NCI-H510A (cell line): ENCODE data around the gene CREBRF.
"Not testable (repeated sequence)": the region's sequence is repeated elsewhere in the genome, so short reads cannot be mapped to it uniquely, and the experiment has no call there.

Source experiments
- DNase-seq: peaks from one replicate; lab custom pipeline; 2025; lab: John Stamatoyannopoulos, UW

The CREBRF gene

DNA sequence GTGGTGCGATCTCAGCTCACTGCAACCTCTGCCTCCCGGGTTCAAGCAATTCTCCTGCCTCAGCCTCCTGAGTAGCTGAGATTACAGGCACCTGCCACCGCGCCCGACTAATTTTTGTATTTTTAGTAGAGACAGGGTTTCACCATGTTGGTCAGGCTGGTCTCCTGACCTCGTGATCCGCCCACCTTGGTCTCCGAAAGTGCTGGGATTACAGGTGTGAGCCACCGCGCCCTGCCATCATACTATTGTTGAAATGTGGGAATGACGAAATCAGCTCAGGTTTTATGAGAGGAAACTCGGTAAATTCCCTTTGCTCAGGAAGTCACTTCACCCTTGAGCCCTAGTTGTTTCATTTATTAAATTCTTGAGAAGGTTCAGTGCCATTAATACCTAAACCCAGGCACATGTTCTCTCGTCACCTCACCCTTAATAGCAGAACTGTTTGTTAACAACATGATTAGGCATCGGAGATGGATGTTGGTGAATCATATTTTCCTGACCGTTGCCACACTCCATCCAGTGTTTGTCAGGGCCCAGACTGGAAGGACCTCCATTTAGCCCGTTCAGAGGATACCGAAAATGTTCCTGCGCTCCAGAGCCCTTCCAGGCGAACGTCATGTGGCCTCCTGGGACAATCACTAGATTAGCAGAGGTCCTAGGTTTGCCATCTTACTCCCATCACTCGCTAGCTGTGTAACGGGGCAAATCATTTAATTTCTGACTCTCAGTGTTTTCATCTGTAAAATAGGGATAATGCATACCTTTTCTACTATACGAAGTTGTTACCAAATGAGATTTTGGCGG is 20.0 kb upstream of the CREBRF start:
- DNase-seq, result no peak

DNA sequence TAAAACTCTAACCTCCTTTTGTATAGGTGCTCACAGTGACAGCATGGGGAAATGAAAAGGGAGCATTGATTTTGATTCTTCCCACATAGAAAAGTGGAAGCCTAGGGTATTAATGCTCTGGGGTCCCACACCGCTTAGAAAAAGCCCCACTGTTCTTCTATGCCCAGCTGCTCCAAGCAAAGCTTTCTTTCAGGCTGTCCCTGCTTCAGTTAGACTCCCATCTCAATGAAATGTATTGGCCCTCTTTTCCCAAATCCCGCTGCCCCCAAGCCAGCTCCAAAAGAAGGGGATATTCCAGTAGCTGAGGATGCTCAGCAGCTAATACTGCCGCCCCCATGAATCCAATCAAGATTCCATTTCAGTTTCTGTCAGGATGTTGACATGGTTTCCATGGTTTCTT is 17.0 kb upstream of the CREBRF start:
- no peak for DNase-seq

DNA sequence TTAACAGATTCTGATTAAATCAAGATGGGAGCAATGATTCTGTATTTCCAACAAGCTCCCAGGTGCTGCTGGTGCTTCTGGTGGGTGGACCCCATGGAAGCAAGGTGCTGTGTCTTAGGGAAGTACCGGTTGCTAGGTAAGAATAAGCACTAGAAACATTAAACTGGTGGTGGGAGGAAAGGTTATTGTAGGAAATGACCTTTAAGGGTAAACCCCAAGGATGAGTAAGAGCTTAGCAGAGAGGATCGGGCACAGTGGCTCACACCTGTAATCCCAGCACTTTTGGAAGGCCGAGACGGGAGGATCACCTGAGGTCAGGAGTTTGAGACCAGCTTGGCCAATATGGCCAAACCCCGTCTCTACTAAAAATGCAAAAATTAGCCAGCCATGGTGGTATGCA is 16.2 kb upstream of the CREBRF start:
- DNase-seq, result no peak

DNA sequence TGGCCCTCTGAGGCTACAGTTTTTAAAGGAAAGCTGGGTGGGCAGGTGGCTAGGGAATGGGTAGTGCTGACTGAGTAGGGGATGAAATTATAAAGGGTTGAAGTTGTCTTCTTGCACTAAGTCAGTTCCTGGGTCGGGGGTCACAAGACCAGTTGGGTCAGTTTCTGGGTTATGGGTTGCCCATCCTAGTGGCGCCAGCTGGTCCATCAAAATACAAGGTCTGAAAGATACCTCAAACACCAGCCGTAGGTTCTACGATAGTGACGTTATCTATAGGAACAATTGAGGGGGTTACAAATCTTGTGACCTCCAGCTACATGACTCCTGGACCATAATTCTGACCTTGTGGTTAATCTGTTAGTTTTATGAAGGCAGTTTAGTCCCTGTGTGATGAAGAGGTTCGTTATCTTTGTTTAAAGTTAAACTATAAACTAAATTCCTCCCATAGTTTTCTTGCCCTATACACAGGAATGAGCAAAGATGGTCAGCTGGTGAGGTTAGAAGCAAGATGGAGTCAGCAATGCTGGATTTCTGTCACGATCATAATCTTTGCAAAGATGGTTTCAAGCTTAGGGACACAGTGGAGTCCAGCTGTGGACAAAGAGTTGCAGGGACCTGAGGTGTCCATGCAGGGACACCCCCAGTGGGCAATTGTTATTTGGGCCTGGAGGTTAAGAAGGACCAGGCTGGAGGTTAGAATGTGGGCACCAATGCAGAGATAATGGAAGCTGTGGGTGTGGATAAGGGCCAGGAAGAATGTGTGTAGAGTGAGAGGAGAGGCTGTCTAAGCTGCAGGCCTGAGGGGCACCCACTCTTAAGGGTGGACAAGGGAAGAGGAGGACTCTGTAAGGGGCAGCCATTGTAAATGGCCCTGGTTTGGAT is 14.0 kb upstream of the CREBRF start:
- no peak for DNase-seq

DNA sequence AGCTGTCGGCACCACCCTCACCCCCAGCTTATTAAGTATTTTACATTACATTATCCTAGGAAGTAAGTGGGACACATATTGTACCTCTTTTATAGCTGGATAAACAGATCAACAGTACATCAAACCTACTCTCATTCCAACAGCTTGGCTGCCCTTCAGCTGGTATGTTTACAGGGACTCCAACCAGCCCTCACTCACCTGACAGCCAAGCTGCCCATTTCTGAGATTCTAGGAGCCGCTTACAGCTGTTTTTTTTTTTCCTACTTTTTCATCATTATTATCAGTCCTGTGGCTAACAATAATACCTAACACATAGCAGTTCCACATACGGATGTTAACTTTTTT is 13.4 kb upstream of the CREBRF start:
- no peak for DNase-seq

DNA sequence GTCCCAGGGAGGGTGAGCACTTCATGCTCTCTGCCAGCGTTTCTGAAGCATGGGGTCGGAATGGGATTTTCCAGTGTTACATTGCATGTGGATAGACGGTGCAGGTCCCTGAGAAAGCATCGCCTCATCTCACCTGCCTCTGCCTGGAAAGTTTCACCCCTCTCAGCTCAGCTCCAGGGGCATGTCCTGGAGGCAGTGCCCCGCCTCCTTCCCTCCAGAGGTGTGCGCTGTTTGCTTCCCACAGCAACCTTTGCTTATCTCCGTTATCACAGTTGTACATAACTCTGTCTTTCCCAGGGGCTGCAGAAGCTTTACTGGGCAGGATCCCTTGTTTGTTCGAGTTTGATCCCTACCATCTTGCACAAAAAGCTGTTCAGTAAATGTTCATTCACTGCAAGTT is 10.7 kb upstream of the CREBRF start:
- DNase-seq, result no peak

DNA sequence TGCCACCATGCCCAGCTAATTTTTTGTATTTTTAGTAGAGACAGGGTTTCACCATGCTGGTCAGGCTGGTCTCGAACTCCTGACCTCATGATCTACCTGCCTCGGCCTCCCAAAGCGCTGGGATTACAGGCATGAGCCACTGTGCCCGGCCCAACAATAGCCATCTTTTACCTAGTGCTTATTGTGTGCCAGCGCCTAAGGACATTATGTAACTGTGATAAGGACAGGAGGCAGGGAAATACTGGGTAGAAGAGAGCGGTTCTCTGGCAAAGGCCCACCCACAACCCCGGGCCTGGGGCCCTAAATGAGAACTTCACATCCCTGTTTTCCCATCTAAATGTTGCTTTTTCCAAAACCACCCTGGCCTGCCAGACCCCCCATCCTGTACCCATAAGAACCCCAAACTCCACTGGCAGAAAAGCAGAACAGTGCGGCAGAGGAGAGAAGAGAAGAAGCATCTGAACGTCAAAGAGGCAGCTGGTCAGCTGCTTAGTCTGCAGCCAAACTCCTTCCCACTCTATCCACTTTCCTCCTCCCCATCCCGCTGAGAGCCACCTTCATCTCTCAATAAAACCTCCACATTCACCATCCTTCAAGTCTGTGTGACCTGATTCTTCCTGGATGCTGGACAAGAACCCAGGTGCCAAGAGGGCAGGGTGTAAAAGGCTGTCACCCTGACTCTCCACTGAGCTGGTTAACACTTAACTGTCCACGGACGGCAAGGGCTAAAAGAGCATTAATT is 8.9 kb upstream of the CREBRF start:
- DNase-seq, result not testable (repeated sequence)

DNA sequence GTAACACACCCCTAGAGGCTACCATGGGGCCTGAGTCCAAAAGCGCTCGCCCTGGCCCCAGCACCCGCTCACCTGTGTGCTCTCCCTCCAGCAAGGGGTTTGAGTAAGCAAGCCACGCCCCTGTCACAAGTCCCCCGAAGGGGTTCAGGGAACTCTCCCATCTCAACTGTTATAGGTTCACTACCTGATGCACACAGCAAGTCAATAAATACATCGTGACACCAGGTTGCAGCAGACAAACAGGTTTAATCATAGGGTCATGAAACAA is 8.4 kb upstream of the CREBRF start:
- DNase-seq, result no peak

DNA sequence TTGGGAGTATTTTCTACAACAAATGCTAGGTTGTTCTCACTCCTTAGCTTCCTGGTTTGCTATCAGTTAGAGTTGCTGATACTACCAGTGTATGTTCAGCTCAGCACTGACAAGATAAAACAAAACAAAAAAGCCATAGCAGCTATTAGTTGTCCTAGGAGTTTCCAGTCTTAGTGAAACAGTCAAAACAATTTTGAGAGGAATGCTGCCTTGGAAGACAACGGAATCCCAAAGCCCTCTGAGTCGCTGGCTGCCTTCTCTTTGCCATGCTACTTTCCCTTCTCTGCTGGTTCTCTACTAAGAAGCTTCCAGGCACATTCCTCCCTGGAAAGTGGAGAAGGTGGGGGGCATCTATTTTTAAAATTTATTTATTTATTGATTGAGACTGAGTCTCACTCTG is 5.4 kb upstream of the CREBRF start:
- DNase-seq, result no peak

DNA sequence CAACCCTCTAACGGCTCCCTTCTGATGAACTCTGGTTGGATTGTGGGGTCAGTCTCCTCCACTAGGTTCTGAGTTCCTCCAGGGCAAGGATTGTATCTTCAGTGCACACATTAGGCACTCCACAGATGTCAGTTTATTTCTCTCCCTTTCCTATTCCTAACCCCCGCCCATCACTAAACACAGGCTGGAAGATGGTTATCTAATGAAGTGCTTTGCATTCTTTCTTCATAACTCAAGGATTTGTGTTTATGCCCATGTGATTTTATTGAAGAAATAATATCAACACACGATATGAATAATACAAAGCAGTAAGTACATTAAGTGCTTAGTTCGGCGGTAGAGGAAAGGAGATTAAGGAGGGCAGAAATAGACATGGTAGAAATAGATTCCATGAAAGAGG is 4.4 kb upstream of the CREBRF start:
- DNase-seq, result no peak

DNA sequence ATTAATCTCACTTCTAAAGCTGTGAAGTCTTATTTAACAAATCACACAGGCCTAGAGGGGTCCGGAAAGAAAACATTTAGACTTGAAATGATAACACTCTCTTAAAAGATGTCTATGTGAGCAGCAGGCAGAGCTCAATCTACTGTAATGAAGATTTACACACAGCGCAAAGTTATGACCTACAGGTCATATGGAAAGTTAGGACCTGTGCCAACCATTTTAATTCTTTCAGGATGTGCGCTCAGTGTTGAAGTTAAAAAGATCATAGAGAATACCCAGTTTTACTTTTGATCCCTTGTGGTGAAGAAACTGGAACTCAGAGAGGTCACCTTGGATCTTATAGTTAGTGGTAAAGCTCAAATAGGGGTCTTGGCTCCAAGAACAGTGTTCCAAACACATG is 3.1 kb upstream of the CREBRF start:
- no peak for DNase-seq

DNA sequence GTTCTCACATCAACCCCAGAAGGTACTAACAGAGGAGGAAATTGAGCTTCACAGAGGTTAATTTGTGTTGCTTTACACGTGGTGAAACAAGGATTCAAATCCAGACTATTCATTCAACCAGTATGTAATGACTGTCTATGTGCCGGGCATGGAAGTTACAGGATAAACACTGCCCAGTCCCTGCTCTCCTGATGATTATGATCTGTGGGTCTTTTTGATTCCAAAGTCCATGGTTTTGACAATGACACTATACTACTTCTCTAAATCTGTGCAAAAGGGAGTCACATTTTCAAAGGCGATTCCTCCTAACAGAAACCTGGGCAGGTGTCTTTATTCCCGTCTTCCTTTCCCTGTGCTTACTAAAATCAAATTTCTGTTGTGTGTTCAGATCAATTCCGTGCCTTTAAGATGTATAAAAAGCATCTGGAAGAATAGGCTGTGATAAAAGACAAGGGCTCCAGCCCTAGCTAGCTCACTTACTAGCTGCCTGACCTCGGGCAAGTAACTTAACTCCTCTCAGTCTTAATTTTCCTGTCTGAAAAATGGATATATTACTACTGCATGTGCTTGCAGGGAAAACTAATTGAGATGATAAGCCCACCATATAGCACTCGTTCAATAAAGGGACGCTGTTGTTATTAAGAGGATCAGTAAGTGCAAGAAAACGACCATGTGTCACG is 970 bp upstream of the CREBRF start:
- DNase-seq, result no peak

DNA sequence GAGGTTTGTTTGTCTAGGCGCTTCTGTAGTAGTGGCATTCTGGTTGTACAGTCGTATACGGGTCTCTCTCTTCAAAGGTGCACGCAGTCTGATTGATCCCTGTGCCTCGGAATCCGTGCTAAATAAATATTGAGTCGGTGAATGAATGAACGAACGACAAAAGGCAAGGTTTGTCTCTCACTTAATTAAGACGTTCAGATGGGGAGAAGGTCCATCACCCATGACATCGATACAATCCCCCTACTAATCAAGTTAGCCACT is 500 bp upstream of the CREBRF start:
- DNase-seq, result no peak

DNA sequence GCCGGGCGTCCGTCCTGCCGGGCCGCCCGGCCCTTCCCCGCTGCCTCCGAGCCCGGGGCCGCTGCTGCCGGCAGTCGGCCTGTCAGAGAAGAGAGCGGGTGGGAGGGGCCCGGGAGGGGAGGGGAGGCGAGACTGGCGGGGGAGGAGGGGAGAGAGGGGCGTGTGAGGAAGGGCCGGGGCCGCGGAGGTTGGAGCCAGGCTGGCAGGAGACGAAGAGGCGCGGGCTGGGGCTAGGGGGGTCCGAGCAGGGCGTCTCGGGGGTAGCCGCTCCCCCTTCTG is 570 bp downstream of the CREBRF start:
- peak; percentile 71 for DNase-seq

DNA sequence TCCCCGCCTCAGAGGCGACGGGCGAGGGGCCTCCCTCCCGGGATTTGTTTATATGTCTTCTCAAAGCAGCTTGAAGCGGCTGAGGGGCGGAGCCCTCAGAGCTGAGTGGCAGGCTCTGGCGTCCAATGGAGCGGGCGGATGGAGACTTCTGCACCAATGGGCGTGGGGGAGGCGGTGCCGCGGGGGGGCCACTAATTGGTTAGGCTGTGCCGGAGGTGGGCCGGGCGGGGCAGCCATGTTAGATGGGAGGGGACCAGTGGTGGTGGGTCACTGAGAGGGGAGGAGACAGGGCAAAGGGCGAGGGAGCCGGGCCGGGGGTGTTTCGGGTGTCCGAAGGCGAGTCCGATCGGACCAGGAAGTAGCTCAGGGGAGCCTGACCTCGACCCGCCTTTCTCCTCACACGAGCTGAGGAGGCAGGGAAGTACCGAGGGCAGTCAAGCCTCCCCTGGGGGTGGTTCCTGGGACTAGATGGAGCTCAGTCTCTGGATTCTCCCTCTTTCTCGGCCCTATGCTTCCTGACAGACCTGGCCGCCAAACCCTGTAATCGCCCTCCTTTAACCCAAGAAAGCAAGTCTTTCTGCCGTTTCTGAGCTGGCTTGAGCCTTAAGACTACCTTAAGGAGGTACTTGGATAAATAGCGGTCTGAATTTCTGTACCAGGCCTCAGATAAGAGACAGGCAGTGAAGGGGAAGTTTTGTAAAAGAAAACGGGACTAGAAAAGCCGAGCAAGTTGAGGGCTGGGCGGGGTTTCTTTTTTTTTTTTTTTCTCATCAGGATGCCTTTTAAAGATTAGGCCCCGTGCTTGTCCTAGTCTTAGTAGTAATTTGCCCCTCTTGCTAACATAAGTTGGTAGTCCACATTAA is 1.1 kb downstream of the CREBRF start:
- DNase-seq, result peak; percentile 94

DNA sequence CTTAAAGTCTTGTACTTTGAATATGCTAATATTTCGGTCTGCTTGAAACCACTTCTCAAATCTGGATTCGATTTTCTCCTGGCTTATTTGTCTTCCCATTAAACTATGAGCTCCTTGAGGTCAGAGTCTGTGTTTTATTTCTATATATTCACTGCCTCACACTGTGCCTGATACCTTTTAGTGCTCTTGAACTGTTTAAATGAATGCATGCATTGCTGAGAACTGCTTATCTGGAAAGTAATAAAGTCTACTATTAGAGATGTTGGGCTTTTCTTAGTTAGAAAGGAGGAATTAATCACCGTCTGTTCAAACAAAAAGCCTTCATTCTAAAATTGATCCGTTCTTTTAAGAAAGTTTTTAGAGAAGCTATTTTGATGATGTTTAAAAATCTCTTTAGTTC is 6.0 kb downstream of the CREBRF start:
- no peak for DNase-seq

DNA sequence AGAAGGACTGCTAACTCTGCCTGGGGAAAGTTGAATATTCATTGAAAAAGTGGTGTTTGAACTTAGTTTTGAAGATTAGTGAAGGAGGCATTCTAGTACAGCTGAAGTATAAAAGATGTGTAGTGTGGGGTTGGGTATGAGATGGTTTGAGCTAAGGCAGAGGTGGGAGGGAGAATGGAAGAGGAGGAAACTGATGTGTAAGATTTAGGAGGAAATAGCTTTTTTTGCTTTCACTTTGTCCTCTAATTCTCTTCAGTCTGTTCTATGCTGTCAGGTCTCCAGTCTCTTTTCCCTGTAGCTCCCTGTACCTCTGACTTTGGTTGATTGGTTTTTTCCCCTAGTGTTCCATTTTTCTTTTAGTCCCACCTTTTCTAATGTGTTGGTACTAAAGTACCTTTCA is 9.0 kb downstream of the CREBRF start:
- no peak for DNase-seq

DNA sequence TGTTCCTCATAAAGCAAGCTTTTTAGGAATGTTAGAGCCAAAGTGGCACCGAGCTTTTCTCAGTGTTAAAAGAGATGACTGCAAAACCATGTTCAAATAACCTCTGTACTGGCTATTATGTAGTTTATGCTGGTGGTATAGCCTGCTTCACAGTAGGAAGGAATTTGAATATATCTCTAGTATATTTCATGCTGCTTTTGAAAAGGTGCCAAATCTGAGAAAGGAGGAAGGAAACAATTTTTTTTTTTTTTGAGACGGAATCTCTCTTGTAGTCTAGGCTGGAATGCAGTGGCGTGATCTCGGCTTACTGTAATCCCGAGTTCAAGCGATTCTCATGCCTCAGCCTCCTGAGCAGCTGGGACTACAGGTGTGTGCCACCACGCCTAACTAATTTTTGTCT is 13.5 kb downstream of the CREBRF start:
- DNase-seq, result no peak

DNA sequence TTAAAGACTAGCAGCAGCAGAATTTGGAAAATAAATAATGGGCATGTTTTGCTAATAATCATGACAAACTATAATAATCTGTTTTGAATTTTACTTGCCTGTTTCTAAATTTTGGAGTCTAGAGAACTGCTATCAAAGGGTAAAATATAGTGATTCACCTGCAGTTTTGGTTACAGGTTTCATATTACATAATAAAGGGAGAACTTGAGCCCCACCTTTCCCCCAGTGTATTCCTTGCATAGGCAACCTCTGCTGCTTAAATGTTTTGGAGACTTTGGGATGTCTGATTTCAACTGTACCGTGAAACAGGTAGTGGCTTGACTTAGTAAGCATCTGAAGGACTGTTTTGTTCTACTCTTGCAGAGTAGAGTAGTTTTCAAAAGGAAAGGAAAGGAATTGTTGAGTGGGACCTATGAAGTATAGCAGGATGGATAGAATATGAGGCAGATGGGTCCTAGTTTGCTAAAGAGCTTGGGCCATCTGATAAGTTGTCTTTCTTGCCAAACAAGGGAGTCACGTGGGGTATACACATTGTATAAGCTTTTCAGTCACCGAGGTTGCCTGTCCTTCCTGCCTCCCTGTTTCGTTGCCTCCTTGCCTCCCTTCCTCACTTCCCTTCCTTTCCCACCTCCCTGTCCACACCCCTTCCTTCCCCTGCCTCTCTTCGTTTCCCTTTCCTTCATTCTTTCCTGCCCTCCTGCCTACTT is 19.1 kb downstream of the CREBRF start:
- DNase-seq, result no peak

DNA sequence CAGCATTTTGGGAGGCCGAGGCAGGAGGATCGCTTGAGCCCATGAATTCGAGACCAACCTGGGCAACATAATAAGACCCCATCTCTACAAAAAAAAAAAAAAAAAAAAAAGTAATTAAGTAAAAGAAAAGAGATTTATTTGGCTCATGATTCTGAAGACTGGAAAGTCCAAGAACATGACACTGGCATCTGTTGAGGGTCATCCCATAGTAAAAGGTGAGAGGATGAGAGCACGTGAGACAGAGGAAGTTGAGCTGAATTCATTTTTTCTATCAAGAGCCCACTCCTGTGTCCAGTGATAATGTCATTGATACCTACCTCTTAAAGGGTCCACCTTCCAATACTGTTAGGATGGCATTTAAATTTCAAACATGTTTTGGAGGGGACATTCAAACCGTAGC is 19.8 kb downstream of the CREBRF start:
- DNase-seq, result no peak

DNA sequence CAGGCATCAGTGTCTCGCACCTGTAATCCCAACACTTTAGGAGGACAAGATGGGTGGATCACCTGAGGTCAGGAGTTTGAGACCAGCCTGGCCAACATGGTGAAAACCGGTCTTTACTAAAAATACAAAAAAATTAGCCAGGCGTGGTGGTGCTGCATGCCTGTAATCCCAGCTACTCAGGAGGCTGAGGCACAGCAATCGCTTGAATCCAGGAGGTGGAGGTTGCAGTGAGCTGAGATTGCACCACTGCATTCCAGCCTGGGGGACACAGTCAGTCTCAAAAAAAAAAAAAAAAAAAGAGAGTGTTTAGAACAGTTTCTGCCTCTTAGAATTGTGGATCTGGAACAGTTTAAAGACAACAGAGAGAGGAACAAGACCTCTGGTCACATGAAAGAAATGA is 20.3 kb downstream of the CREBRF start:
- DNase-seq, result not testable (repeated sequence)
